Skin of body (tissue), 2 donors: ENCODE data around the gene EIF3I. TPM values are rescaled to one million over a fixed set of nuclear protein-coding genes. Genes with fewer than 3 reads are reported as not detected.
A peak's percentile ranks its signal among the peaks of the same experiment; 100 is the strongest.

Source experiments
- DNase-seq: peaks from one replicate; lab custom pipeline; 2025; lab: John Stamatoyannopoulos, UW
- total RNA-seq: library from RNA; depleted of rRNA; stranded (reverse); fragments of >200 nt; gene quantifications from one replicate; pipeline ENCODE4 v1.2.3, GENCODE V29; 2014

Gene EIF3I
- total RNA-seq = 102 TPM

GRCh38 chr1:32221980-32222755 is at the start of gene EIF3I, which contains the start of gene TMEM234:
TSS of gene EIF3I (plus strand) at chr1:32222407. CDS start at chr1:32222442, 35 bp downstream.
TSS of gene TMEM234 (minus strand) at chr1:32222353. CDS start at chr1:32222322, 31 bp downstream.
- DNase-seq = peak; percentile 95

- DNase-seq = no peak
Observed at GRCh38 chr1:32172621-32173245, 49.5 kb upstream of the EIF3I start.

GRCh38 chr1:32178380-32179192 is 43.6 kb upstream of the EIF3I start:
- no peak for DNase-seq

DNA sequence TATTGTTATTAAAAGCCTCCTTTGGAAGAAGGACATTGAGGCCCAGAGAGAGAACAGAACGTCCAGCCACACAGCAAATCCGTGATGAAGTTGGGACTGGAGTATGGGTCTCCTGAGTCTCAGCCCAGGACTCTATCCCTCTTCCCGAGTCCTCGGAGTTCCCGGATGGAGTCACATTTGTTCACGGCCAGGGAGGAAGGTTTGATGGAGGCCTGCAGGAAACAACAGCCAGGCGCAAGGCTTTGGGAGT is 43.1 kb upstream of the EIF3I start:
- no peak for DNase-seq

DNA sequence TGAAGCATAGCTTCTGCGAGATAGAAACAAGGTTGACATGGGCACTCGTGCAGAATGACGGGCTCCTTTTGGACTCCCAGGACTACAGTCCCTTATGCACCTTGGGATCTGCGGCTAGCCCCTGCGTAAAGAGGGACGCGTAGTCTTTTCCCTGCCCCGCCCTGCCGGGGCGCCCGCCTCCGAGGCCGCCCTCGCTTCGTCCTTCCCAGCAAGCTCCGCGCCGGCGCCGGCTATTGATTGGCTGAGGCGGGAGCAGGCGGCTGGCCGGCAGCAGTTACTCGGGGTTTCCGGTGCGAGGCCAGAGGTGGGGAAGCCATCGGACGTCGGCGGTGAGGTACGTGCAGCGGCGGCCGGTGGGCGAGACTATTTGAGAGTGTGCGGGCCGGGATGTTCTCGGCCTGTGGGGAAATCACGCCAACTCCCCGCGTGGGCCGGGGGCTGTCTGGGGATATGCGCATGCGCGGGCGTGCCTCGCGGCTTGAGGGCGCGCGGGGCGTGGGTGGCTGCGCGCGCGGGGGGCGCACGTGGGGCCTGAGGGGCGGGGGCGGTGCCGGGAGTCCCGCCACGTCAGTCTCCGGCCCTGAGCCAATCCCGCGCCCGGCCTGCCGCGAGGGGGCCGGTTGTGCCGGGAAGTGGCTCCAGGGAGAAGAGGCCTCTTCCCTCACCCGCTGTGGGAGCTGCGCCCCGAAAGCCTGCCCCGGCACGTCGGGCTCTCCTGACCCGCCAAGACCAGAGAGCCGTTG is 42.6 kb upstream of the EIF3I start, which contains the start of gene TXLNA:
TXLNA (plus strand) TSS at position 233 of the 743 bp plus-strand sequence. CDS start 671 bp downstream, outside the sequence.
- DNase-seq = peak; percentile 93

DNA sequence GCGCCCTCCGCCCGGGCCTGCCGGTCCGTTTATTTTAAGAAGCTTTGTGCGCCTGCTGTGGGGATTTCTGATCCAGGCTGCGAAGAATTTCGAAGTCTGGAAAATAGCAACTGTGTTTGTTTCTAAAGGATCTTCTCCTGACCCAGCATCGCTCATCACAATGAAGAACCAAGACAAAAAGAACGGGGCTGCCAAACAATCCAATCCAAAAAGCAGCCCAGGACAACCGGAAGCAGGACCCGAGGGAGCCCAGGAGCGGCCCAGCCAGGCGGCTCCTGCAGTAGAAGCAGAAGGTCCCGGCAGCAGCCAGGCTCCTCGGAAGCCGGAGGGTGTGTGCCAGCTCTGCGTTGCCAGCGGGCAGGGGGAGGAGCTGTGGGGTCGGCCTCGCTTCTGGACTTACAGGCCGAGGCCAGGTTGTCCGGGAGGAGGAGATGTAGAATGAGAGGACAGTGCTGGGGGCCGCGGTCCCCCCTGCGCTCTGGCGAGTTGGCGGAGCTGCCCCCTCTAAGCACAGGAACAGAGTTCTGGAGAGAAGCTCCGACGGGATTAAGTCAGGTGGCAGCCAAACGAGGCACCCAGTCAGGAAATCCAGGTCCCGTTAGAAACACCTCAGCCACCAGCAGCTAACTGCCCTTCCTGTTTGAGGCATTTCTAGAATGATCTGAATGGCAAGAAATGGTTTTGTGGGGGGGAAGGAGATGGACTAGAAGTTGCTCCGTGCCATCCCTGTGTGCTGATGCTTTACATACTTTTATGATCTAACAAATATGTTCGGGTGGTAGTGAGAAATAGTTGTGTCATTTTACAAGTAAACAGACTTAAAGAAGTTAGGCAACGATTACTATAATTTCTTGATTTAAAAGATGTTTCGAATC is 41.8 kb upstream of the EIF3I start:
- DNase-seq = peak; percentile 47

DNA sequence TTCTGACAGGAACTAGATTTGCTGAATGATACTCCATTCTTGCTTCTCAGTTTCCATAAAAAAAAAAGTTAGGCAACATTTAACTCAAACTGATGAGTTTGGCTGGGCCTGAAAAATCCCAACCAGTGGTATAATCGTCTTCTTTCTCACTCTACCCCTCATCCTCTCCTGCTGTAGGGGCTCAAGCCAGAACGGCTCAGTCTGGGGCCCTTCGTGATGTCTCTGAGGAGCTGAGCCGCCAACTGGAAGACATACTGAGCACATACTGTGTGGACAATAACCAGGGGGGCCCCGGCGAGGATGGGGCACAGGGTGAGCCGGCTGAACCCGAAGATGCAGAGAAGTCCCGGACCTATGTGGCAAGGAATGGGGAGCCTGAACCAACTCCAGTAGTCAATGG is 41.1 kb upstream of the EIF3I start:
- no peak for DNase-seq

GRCh38 chr1:32181563-32181962 is 40.6 kb upstream of the EIF3I start:
- no peak for DNase-seq

DNA sequence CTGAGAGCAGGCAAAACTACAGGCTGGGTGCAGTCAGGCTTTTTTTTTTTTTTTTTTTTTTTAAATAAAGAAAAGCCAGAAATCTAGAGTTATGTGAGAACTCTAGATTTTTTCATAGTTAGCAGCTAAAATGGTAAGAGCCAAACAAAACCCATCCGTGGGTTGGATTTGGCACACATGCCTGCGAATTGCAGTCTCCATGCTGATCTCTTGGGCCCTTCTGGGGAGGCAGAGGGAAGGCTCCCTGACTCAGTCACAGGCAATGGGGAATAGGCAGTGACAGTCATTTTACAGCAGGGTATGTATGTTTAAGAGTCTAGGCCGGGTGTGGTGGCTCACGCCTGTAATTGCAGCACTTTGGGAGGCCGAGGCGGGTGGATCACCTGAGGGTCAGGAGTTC is 40.1 kb upstream of the EIF3I start:
- DNase-seq = no peak

DNA sequence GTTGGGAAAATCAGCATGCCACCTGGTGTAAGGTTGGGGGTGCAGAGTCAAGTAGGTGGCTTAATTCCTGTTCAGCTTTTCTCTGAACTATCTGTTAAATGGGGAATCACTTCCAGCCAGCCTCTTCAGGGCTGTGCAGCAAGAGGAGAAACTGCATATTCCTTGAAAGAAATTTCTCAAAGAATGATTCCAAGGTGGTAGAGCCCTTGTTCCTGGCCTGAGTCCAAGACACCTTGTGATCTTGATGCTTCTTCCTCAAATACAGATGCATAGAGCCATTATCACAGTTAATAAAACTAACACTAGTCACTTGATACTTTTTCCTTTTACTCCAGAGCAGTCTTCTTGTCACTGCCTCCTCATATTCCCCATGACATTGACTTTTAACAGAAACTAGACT is 37.6 kb upstream of the EIF3I start:
- no peak for DNase-seq

GRCh38 chr1:32186077-32186476 is 36.1 kb upstream of the EIF3I start:
- DNase-seq = no peak

- DNase-seq = no peak
Observed at GRCh38 chr1:32186491-32186890, 35.7 kb upstream of the EIF3I start.

GRCh38 chr1:32187850-32188249 is 34.4 kb upstream of the EIF3I start:
- DNase-seq = no peak

DNA sequence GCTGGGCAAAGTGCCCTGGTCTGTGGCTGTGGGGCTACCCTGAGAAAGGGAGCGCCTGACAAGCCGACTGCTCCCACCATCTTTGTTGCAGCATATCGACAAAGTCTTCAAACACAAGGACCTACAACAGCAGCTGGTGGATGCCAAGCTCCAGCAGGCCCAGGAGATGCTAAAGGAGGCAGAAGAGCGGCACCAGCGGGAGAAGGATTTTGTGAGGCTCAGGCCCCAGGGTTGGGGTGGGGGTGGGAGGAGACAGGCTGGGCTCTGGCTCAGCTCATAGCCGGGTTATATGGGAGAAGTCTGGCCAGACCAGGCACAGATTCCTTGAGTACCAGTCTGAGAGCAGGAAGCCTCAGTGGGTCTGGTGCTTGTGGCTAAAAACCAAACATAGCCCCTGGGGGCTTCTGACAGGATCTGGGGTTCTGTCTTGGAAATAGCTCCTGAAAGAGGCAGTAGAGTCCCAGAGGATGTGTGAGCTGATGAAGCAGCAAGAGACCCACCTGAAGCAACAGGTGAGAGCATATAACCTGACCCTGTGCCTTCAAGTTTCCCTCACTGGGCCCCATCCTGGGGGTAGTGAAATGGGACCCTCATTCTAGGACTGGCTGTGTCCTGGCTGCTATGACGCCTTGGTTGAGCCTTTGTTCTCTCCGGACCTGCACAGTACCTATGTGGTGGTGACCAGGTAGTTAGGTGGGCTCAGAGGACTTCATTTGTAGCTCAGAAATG is 29.8 kb upstream of the EIF3I start:
- DNase-seq = no peak

GRCh38 chr1:32194984-32195383 is 27.2 kb upstream of the EIF3I start:
- DNase-seq = no peak

DNA sequence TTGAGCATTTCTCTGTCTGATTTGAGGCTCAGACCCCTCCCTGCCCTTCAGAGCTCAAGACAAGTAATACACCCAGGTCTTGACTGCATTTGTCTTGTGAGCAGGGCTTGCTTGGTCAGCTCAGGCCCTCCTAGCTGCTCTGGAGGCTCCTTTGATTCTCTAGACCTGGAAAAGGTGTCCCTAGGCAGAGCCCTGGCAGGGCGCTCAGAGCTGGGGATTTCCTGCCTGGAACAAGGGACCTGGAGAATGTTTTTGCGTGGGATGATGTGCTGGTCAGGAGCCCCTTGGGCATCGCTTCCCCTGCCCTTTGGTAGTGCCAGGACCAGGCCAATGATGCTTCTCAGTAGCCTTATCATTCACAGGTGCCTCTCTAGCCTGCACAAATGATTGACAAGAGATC is 26.7 kb upstream of the EIF3I start:
- no peak for DNase-seq

- no peak for DNase-seq
Observed at GRCh38 chr1:32195972-32196823, 26.0 kb upstream of the EIF3I start.

DNA sequence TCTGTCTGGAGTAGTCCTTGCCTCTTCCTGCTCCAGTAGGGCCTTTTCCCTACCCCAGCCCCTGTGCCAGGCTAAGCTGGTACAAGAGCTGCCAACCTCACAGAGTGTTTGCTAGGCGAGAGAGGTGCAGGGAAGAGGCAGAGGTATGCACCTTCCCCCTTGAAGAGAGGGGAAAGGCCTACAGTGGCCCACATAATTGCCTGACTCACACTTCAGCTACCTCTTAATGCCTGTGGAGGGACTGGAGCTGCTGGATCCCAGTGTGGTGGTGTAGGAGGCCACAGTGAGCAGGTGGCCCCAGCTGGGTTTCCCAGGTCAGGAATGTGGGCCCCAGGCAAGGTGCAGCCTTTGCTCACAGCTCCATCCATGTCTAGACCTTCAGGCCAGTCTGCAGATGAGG is 25.1 kb upstream of the EIF3I start:
- no peak for DNase-seq

DNA sequence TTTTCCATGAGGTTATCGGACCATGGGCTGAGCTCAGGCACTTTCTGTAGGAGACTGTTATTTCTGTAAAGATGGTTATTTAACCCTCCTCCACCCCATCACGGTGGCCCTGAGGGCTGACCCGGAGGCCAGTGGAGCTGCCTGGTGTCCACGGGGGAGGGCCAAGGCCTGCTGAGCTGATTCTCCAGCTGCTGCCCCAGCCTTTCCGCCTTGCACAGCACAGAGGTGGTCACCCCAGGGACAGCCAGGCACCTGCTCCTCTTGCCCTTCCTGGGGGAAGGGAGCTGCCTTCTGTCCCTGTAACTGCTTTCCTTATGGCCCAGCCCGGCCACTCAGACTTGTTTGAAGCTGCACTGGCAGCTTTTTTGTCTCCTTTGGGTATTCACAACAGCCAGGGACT is 24.4 kb upstream of the EIF3I start:
- DNase-seq = no peak
